ENCODE measurements around the gene SLC2A5. TPM values are rescaled to one million over a fixed set of nuclear protein-coding genes. Genes with fewer than 3 reads are reported as not detected.

SLC2A5 gene
- total and polyA plus RNA-seq, 2 of the 4 experiments (the other 2 are of a cell fraction) = 0.03 to 0.18 TPM

GRCh38 chr1:9099555-9099954, 30.1 kb upstream of the SLC2A5 start:
- H4K8ac ChIP-seq (ENCODE audit: low read depth in 2 of 2, low read length in 2 of 2) = no peak overlapping the region
- no peak overlapping the region for H2BK20ac ChIP-seq (ENCODE audit: low read depth, low read length)
- no peak overlapping the region for H2AFZ ChIP-seq (replicated peaks; ENCODE audit: low read length, poor library complexity)
- H3K23ac ChIP-seq (ENCODE audit: low read depth, low read length) = no peak overlapping the region
- H3K56ac ChIP-seq (ENCODE audit: extremely low read depth, insufficient read depth, low read length) = no peak overlapping the region
- no peak overlapping the region for H2AK9ac ChIP-seq (replicated peaks; ENCODE audit: low read depth, low read length, poor library complexity)
- no peaks in the 10 kb centered on the region; a peak in 1 of 4 replicates for H3K79me1 ChIP-seq (ENCODE audit: low read depth in 1 of 2, low read length in 2 of 2)
- no TSS peak for BruUV-seq (replicated peaks)
- H2BK120ac ChIP-seq (ENCODE audit: low read depth, low read length) = no peak overlapping the region
- dilution Hi-C loops (cut with HindIII; ENCODE audit: low sequenced_read_pairs, unreplicated experiment) = no loop called here
- ChIA-PET CTCF (interaction anchor here (0.6 kb wide), 1 partner anchor 24 kb away, joined by 3 read pairs; no protein-coding TSS in a partner anchor), POLR2A (ENCODE audit: unreplicated experiment) (interaction anchor here (0.5 kb wide), 1 partner anchor 44 kb away, joined by 19 read pairs; no protein-coding TSS in a partner anchor)
- no peak overlapping the region for H2BK5ac ChIP-seq (ENCODE audit: low read depth, low read length, poor library complexity, severe bottlenecking)
- H3K27ac ChIP-seq (ENCODE audit: insufficient read depth, low read length) = no peak overlapping the region
- H3K14ac ChIP-seq (replicated peaks; ENCODE audit: low read depth, low read length) = no peak overlapping the region
- H3K4me2 ChIP-seq (ENCODE audit: low read depth, low read length) = no peak overlapping the region
- ATAC-seq (ENCODE audit: low read depth) (no peak), DNase-seq (no peak)
- peaks cover 5% of the 10 kb centered on the region for H3K36me3 ChIP-seq (ENCODE audit: control insufficient read depth, insufficient read depth, low read length)
- H3K4ac ChIP-seq (ENCODE audit: low read depth, low read length) = no peak overlapping the region
- H3K18ac ChIP-seq (ENCODE audit: low read depth, low read length) = no peak overlapping the region
- no peak overlapping the region for H3K9ac ChIP-seq (ENCODE audit: low read depth, low read length)
- H2AK5ac ChIP-seq (ENCODE audit: low read depth, low read length) = no peak overlapping the region
- in situ Hi-C loops (cut with MboI; ENCODE audit: low sequenced_read_pairs) = no loop called here
- TF ChIP-seq MAFK (IDR thresholded peaks at IDR 0.05; ENCODE audit: low read depth, low read length) (no peak), CEBPB (IDR thresholded peaks at IDR 0.05; ENCODE audit: low read depth, low read length) (no peak), MXI1 (IDR thresholded peaks at IDR 0.05; ENCODE audit: borderline replicate concordance, low read depth, low read length) (no peak), NFE2L2 (IDR thresholded peaks at IDR 0.05; ENCODE audit: low read depth, low read length) (no peak), CTCF (conservative IDR thresholded peaks at IDR 0.05; ENCODE audit: low read depth, low read length) (no peak), POLR2A (IDR thresholded peaks at IDR 0.05; ENCODE audit: low read depth, low read length) (no peak), MAZ (IDR thresholded peaks at IDR 0.05; ENCODE audit: borderline replicate concordance, low read depth, low read length) (no peak), CHD1 (IDR thresholded peaks at IDR 0.05; ENCODE audit: low read depth, low read length) (no peak), SMC3 (IDR thresholded peaks at IDR 0.05; ENCODE audit: low read depth, low read length) (no peak), ELK1 (IDR thresholded peaks at IDR 0.05; ENCODE audit: borderline replicate concordance, low read depth, low read length) (no peak), RCOR1 (IDR thresholded peaks at IDR 0.05; ENCODE audit: insufficient replicate concordance, low read length) (no peak), RFX5 (IDR thresholded peaks at IDR 0.05; ENCODE audit: low read depth, low read length) (no peak), BHLHE40 (IDR thresholded peaks at IDR 0.05; ENCODE audit: low read depth, low read length) (no peak), RAD21 (IDR thresholded peaks at IDR 0.05; ENCODE audit: low read length) (no peak)
- no peak overlapping the region for H2BK15ac ChIP-seq (ENCODE audit: low read depth, low read length)
- peaks cover 9% of the 10 kb centered on the region; the same call in 1 of the 2 replicates for H3K9me3 ChIP-seq (ENCODE audit: control insufficient read depth, insufficient read depth, low read length)
- peaks cover 3% of the 10 kb centered on the region for H3K4me1 ChIP-seq (ENCODE audit: control insufficient read depth, insufficient read depth, low read length)
- H3K9me1 ChIP-seq (ENCODE audit: insufficient read depth, low read length) = no peaks in the 10 kb centered on the region; the same call in 1 of the 2 replicates
- H3K27me3 ChIP-seq (ENCODE audit: control insufficient read depth, insufficient read depth, low read length) = peaks cover 2% of the 10 kb centered on the region; the same call in 1 of the 2 replicates
- peaks cover 5% of the 10 kb centered on the region; the same call in 1 of the 2 replicates for H4K20me1 ChIP-seq (ENCODE audit: insufficient read depth, low read length)
- H3K4me3 ChIP-seq (ENCODE audit: insufficient read depth, low read depth, low read length) = no peak overlapping the region
- 95% methylated on average over 3 of the region's 7 CpGs; no CpG with 5 or more reads in 1 of the 2 experiments for WGBS, 2 experiments (ENCODE audit: extremely low coverage in 2 of 2, insufficient read length in 1 of 2)
- H4K5ac ChIP-seq (ENCODE audit: low read depth, low read length) = no peak overlapping the region
- intact Hi-C loops (cut with micrococcal nuclease) = no loop called here
- no peak overlapping the region for H4K91ac ChIP-seq (ENCODE audit: insufficient read depth, low read depth, low read length)
